H1 (cell line): ENCODE data around the gene DUOXA1. TPM values are rescaled to one million over a fixed set of nuclear protein-coding genes. Genes with fewer than 3 reads are reported as not detected.

Source experiments
- ASH2L ChIP-seq: fragments of 200-600, 300-600 bp; sonication (generic); IDR thresholded peaks from one replicate; pipeline ENCODE4 v1.7.1; 2017; ENCODE audit warnings: low read length
- BCL11A ChIP-seq, 2 experiments: IDR thresholded peaks; one replicate each; pipeline ENCODE4 v1.6.1; 2011; ENCODE audit warnings: low read depth in 2 of 2, low read length in 2 of 2, mild to moderate bottlenecking in 2 of 2
- HDAC6 ChIP-seq: IDR thresholded peaks from one replicate; pipeline ENCODE4 v1.7.1; 2012; ENCODE audit warnings: low read depth, mild to moderate bottlenecking, inconsistent platforms, low read length, moderate library complexity
- NANOG ChIP-seq: IDR thresholded peaks from 2 replicates; pipeline ENCODE4 v1.6.1; 2011; ENCODE audit warnings: low read length, low read depth, mild to moderate bottlenecking, inconsistent platforms; ENCODE audit not compliant: insufficient read depth, poor library complexity, severe bottlenecking
- POU5F1 ChIP-seq: IDR thresholded peaks from 2 replicates; pipeline ENCODE4 v1.6.1; 2011; ENCODE audit warnings: low read depth, mild to moderate bottlenecking, low read length, moderate library complexity
- RBBP5 ChIP-seq: IDR thresholded peaks from 2 replicates; pipeline ENCODE4 v1.7.1; 2012; ENCODE audit warnings: low read depth, mild to moderate bottlenecking, inconsistent platforms, low read length, moderate library complexity, borderline replicate concordance
- RFX5 ChIP-seq: IDR thresholded peaks from 2 replicates; pipeline ENCODE4 v1.6.1; 2011; ENCODE audit warnings: low read depth, low read length, improper control_type of control experiment, borderline replicate concordance
- RNF2 ChIP-seq: fragments of 200-900, 300-1000 bp; sonication (generic); IDR thresholded peaks from 2 replicates; pipeline ENCODE4 v1.7.1; 2016; ENCODE audit warnings: borderline replicate concordance, low read depth, mild to moderate bottlenecking, antibody characterized with exemption, low read length; ENCODE audit not compliant: poor library complexity, severe bottlenecking; ENCODE audit errors: missing control alignments
- SIRT6 ChIP-seq: IDR thresholded peaks from one replicate; pipeline ENCODE4 v1.7.1; 2012; ENCODE audit warnings: low read length, inconsistent platforms
- SIX5 ChIP-seq: IDR thresholded peaks from 2 replicates; pipeline ENCODE4 v1.6.1; 2011; ENCODE audit warnings: mild to moderate bottlenecking, low read depth, low read length
- SUZ12 ChIP-seq: fragments of 200-600 bp; sonication (generic); IDR thresholded peaks from 2 replicates; pipeline ENCODE4 v1.6.1; 2012; ENCODE audit warnings: mild to moderate bottlenecking, inconsistent platforms, low read length, moderate library complexity, mixed read lengths
- TAF1 ChIP-seq: IDR thresholded peaks from 2 replicates; pipeline ENCODE4 v1.6.1; 2011; ENCODE audit warnings: mild to moderate bottlenecking, low read depth, low read length
- ZNF274 ChIP-seq: IDR thresholded peaks from 2 replicates; pipeline ENCODE4 v1.7.0; 2012; ENCODE audit warnings: low read length, borderline replicate concordance; ENCODE audit errors: extremely low read depth
- polyA plus RNA-seq, 7 experiments: library from polyadenylated mRNA; depleted of rRNA in 3 of 7; stranded (reverse) in 5 of 7; unstranded in 2 of 7; fragments of >200 nt in 5 of 7; fragments of 200-250 nt in 2 of 7; gene quantifications; 1 replicate in 5 of 7; 2 replicates in 1 of 7; 4 replicates in 1 of 7; pipeline versions ENCODE4 v1.2.1 to v1.2.3, GENCODE V29; 2011 to 2013; ENCODE audit warnings: missing spikeins in 2 of 7, mixed read lengths in 2 of 7
- total RNA-seq: library from RNA; stranded (reverse); fragmentation: NEBNext Ultra II Directional; extraction: Animal tissue kit (Norgen Biotek cat#: 25700); gene quantifications from 2 replicates; pipeline ENCODE4 v1.2.1, GENCODE V29; 2021
- TF ChIP-seq, protein P1 (sequence below): IDR thresholded peaks from 2 replicates; pipeline ENCODE4 v1.6.1; 2011; ENCODE audit warnings: low read depth, mild to moderate bottlenecking, low read length; ENCODE audit not compliant: insufficient read depth
- TF ChIP-seq, protein P2 (sequence below): IDR thresholded peaks from 2 replicates; pipeline ENCODE4 v1.6.1; 2011; ENCODE audit warnings: low read length, improper control_type of control experiment
- TF ChIP-seq, protein P3 (sequence below): IDR thresholded peaks from 2 replicates; pipeline ENCODE4 v1.6.1; 2012; ENCODE audit warnings: low read length, inconsistent platforms

Gene DUOXA1
- total and polyA plus RNA-seq, 2 of the 8 experiments (the other 6 are each of a cell fraction or from before 2014, with no cell fraction given) = 0.18 TPM; not detected in 1

DNA sequence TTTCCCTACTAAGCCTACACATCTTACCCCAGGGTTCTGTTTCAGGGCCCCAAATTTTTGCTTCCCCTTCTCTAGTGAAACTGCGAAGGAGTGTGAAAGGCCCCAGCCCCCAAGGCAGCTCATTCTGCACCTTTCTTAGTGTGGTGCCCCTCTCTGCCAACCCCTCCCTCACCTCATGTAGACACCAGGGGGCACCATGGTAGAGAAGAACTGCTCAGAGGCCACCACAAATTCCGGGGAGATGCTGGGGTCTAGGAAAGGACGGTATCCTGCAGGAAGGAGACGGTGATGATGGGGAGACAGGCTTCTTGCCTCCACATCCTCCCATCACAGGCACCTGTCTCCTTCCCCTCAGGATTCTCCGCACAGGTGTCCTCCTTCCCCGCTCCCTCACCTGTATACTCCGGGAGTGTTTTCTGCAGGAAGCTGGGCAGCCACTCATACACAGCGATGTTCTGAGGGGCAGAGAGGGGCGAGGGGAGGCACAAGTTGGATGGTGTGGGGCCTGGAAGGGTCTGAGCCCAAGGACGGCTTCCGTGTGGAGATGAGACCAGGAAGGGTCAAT is 19.3 kb downstream of the DUOXA1 start (continued):
- TF ChIP-seq SIRT6 = no peak
- TF ChIP-seq RNF2 = no peak
- TF ChIP-seq, protein P1, sequence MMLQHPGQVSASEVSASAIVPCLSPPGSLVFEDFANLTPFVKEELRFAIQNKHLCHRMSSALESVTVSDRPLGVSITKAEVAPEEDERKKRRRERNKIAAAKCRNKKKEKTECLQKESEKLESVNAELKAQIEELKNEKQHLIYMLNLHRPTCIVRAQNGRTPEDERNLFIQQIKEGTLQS = no peak
- TF ChIP-seq BCL11A (IDR thresholded peaks at IDR 0.05; ENCODE audit: low read depth in 2 of 2, low read length in 2 of 2) = no peak
- TF ChIP-seq RBBP5 = no peak
- no peak for TF ChIP-seq POU5F1
- TF ChIP-seq, protein P2, sequence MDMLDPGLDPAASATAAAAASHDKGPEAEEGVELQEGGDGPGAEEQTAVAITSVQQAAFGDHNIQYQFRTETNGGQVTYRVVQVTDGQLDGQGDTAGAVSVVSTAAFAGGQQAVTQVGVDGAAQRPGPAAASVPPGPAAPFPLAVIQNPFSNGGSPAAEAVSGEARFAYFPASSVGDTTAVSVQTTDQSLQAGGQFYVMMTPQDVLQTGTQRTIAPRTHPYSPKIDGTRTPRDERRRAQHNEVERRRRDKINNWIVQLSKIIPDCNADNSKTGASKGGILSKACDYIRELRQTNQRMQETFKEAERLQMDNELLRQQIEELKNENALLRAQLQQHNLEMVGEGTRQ = no peak
- TF ChIP-seq ASH2L = no peak
- peak; percentile 75; the same call in 1 of the 2 replicates for TF ChIP-seq SUZ12
- TF ChIP-seq RFX5 = no peak
- no peak for TF ChIP-seq TAF1
- TF ChIP-seq HDAC6 = no peak
- TF ChIP-seq NANOG = no peak
- TF ChIP-seq, protein P3, sequence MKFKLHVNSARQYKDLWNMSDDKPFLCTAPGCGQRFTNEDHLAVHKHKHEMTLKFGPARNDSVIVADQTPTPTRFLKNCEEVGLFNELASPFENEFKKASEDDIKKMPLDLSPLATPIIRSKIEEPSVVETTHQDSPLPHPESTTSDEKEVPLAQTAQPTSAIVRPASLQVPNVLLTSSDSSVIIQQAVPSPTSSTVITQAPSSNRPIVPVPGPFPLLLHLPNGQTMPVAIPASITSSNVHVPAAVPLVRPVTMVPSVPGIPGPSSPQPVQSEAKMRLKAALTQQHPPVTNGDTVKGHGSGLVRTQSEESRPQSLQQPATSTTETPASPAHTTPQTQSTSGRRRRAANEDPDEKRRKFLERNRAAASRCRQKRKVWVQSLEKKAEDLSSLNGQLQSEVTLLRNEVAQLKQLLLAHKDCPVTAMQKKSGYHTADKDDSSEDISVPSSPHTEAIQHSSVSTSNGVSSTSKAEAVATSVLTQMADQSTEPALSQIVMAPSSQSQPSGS = no peak
- no peak for TF ChIP-seq SIX5
- TF ChIP-seq ZNF274 = no peak
